ENCODE results near the gene CENPW. TPM values are rescaled to one million over a fixed set of nuclear protein-coding genes. Genes with fewer than 3 reads are reported as not detected.

The CENPW gene
- polyA plus RNA-seq, 2 of the 4 experiments (the other 2 are of a cell fraction): 28.2 to 34.5 TPM

- ChIA-PET POLR2A (no interaction called here), CTCF (no interaction called here)
- Histone ChIP-seq H3K4me3 (no peak overlapping the region), H3K9me3 (peaks cover 4% of the 10 kb centered on the region; the same call in 2 of the 3 replicates), H3K4me1 (no peaks in the 10 kb centered on the region), H3K4me2 (no peak overlapping the region), H3K27ac (no peak overlapping the region)
- ATAC-seq (no peak), DNase-seq (ENCODE audit: low read depth in 1 of 2, low spot score in 1 of 2) (no peak), FAIRE-seq (no peak)
- no peak for TF ChIP-seq NR3C1 (IDR thresholded peaks at IDR 0.05)
- no peak for TF ChIP-seq ATOH8 (CRISPR knock-in tag; IDR thresholded peaks at IDR 0.05; ENCODE audit: low read depth)
- TF ChIP-seq RCOR1 (IDR thresholded peaks at IDR 0.05; ENCODE audit: low read depth, low read length): no peak
- no peak for TF ChIP-seq REST (IDR thresholded peaks at IDR 0.05)
- TF ChIP-seq RARB (CRISPR knock-in tag; IDR thresholded peaks at IDR 0.05): no peak
- TF ChIP-seq HDAC2 (IDR thresholded peaks at IDR 0.05): no peak
- no peak for TF ChIP-seq FOSL2 (IDR thresholded peaks at IDR 0.05)
- no peak for TF ChIP-seq FOSL2 (CRISPR knock-in tag; IDR thresholded peaks at IDR 0.05)
- TF ChIP-seq RFX5 (IDR thresholded peaks at IDR 0.05): no peak
- no peak for TF ChIP-seq E2F6 (IDR thresholded peaks at IDR 0.05; ENCODE audit: borderline replicate concordance, low read depth)
- TF ChIP-seq FOXS1 (CRISPR knock-in tag; IDR thresholded peaks at IDR 0.05): no peak
- 87% methylated on average over 3 of the region's 5 CpGs for WGBS (ENCODE audit: missing lambda C conversion rate)
Measured at GRCh38 chr6:126381498-126381897, 41.6 kb downstream of the CENPW start.

- TF ChIP-seq MYC (IDR thresholded peaks at IDR 0.05; ENCODE audit: borderline replicate concordance, low read length) (no peak), HOXB5 (CRISPR knock-in tag; IDR thresholded peaks at IDR 0.05) (no peak), KDM5A (IDR thresholded peaks at IDR 0.05) (no peak), RARB (CRISPR knock-in tag; IDR thresholded peaks at IDR 0.05) (no peak), POLR2AphosphoS2 (conservative IDR thresholded peaks at IDR 0.05; ENCODE audit: low read length) (no peak)
- CTCF ChIA-PET: no interaction called here
- Histone ChIP-seq H3K4me3 (no peak overlapping the region), H3K4me2 (no peak overlapping the region), H3K4me1 (no peaks in the 10 kb centered on the region), H3K9me3 (peaks cover 4% of the 10 kb centered on the region; the same call in 2 of the 3 replicates), H3K27ac (no peak overlapping the region)
- DNase-seq (ENCODE audit: low read depth in 1 of 2, low spot score in 1 of 2) (no peak), ATAC-seq (no peak), FAIRE-seq (no peak)
- POLR2A ChIA-PET: no interaction called here
Measured at GRCh38 chr6:126383203-126383602, 43.3 kb downstream of the CENPW start.

GRCh38 chr6:126385536-126385935 lies 45.6 kb downstream of the CENPW start:
- Histone ChIP-seq H3K4me3 (no peak overlapping the region), H3K27ac (no peak overlapping the region), H3K4me2 (no peak overlapping the region), H3K9me3 (peaks cover 4% of the 10 kb centered on the region; the same call in 2 of the 3 replicates), H3K4me1 (no peaks in the 10 kb centered on the region)
- FAIRE-seq (no peak), ATAC-seq (no peak), DNase-seq (ENCODE audit: low read depth in 1 of 2, low spot score in 1 of 2) (no peak)
- POLR2A ChIA-PET: no interaction called here
- CTCF ChIA-PET: interaction anchor here (1.1 to 1.2 kb wide), 2 partner anchors 24 to 85 kb away, joined by 3 read pairs; no protein-coding TSS in a partner anchor
- no peak for TF ChIP-seq POLR2AphosphoS2 (conservative IDR thresholded peaks at IDR 0.05; ENCODE audit: low read length)
- no peak for TF ChIP-seq PHF8 (IDR thresholded peaks at IDR 0.05; ENCODE audit: borderline replicate concordance, low read depth)
- TF ChIP-seq NR3C1 (IDR thresholded peaks at IDR 0.05): no peak
- TF ChIP-seq FOSB (CRISPR knock-in tag; IDR thresholded peaks at IDR 0.05): no peak
- WGBS (ENCODE audit: missing lambda C conversion rate): 88% methylated on average over 1 of the region's 1 CpG
